Transverse colon (tissue), 4 donors: Measurements from ENCODE around the gene HTT.

ENCODE experiments used
- EP300 ChIP-seq: sonication (generic); formaldehyde crosslinking; IDR thresholded peaks from one replicate; pipeline ENCODE4 v1.6.1; 2017; ENCODE audit warnings: antibody characterized with exemption, low read depth
- POLR2A ChIP-seq: fragments of 450-650 bp; IDR thresholded peaks from one replicate; pipeline ENCODE4 v1.6.1; 2016; ENCODE audit warnings: antibody characterized with exemption, mild to moderate bottlenecking, moderate library complexity
- POLR2AphosphoS5 ChIP-seq, 3 donors: sonication (generic); formaldehyde crosslinking; IDR thresholded peaks; one replicate each; pipeline ENCODE4 v1.6.1; 2016; ENCODE audit warnings: antibody characterized with exemption in 3 of 3
- TF ChIP-seq, protein P1 (sequence below), 5 experiments: fragments of 200-600 bp in 3 of 5; fragments of 450-650 bp in 2 of 5; sonication (generic) in 3 of 5; IDR thresholded peaks; 1 replicate in 2 of 5; 2 replicates in 3 of 5; pipeline ENCODE4 v1.5.1; 2016 to 2017; ENCODE audit warnings: antibody characterized with exemption in 5 of 5, inconsistent platforms in 3 of 5, mild to moderate bottlenecking in 2 of 5, moderate library complexity in 1 of 5

DNA sequence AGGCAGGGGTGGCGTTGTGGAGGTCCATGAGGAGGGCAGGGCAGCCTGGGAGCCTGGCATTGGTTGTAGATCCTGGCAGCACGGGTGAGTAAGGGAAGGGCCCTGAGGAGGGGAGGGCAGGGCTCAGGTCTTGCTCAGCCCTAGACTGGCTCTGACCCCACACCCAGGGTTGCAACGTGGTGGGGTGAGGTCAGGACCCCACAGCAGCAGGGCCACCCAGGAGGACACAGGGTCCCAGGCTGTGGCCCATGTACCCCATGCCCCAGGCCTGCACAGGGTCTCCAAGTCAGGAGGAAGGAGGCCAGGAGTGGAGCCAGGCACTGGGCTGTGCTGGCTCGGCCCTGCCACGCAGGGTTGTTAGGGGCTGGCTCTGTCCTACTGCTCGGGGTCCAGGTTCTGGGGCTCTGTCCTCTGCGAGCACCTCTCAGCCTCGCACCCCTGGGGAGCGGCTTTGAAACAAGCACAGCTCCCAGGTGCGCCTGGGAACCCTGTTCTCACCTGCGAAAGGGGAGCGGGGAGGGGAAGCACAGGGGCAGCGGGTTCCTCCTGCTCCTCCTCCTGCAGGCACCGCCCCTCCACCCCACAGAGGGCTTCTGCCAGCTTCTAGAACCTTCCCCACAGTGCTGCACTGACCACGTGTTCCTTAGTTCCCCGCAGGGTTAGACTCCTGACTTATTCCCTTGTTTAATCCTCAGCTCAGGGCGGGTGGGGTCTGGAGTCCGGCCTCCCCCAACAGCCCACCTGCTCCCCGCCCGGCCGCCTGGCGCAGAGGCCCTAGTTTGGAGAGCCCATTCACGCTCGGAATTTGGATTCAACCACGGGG lies 194.8 kb downstream of the HTT start:
- TF ChIP-seq, protein P1, sequence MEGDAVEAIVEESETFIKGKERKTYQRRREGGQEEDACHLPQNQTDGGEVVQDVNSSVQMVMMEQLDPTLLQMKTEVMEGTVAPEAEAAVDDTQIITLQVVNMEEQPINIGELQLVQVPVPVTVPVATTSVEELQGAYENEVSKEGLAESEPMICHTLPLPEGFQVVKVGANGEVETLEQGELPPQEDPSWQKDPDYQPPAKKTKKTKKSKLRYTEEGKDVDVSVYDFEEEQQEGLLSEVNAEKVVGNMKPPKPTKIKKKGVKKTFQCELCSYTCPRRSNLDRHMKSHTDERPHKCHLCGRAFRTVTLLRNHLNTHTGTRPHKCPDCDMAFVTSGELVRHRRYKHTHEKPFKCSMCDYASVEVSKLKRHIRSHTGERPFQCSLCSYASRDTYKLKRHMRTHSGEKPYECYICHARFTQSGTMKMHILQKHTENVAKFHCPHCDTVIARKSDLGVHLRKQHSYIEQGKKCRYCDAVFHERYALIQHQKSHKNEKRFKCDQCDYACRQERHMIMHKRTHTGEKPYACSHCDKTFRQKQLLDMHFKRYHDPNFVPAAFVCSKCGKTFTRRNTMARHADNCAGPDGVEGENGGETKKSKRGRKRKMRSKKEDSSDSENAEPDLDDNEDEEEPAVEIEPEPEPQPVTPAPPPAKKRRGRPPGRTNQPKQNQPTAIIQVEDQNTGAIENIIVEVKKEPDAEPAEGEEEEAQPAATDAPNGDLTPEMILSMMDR (IDR thresholded peaks at IDR 0.05): no peak
- TF ChIP-seq EP300 (no peak), POLR2A (no peak), POLR2AphosphoS5 (IDR thresholded peaks at IDR 0.05) (no peak)
